Common myeloid progenitor, CD34-positive (primary cell): ENCODE measurements around the gene TRIM29.

Source experiments
- CTCF ChIA-PET: fragments of 350-600 bp; sonication (Branson Sonifier 250); formaldehyde crosslinking; loops from one replicate; lab custom pipeline; 2021; ENCODE audit warnings: antibody characterized with exemption; lab: Charles Lee
- POLR2A ChIA-PET: fragments of 350-600 bp; sonication (Branson Sonifier 250); formaldehyde crosslinking; loops from one replicate; lab custom pipeline; 2021; ENCODE audit warnings: antibody characterized with exemption; lab: Charles Lee
- DNase-seq, 3 donors: peaks; one replicate each; pipeline versions ENCODE4 v3.0.0 to v3.0.0-alpha.2; 2013
- H3K27ac ChIP-seq, 2 experiments: 1 replicate in 1 of 2; 2 replicates in 1 of 2; pipeline ENCODE4 v1.7.0; 2013; ENCODE audit warnings: inconsistent platforms in 2 of 2, low read length in 2 of 2, mild to moderate bottlenecking in 2 of 2, low read depth in 1 of 2, moderate library complexity in 1 of 2; ENCODE audit not compliant: severe bottlenecking in 2 of 2, insufficient read depth in 1 of 2, poor library complexity in 1 of 2
- H3K27me3 ChIP-seq, 5 experiments: replicated peaks in 2 of 5; 1 replicate in 3 of 5; 2 replicates in 2 of 5; pipeline versions ENCODE4 v1.6.1 to v1.7.0; 2013; ENCODE audit warnings: low read length in 4 of 5, mild to moderate bottlenecking in 2 of 5, moderate library complexity in 2 of 5, inconsistent platforms in 1 of 5; ENCODE audit not compliant: insufficient read depth in 5 of 5, control insufficient read depth in 4 of 5
- H3K36me3 ChIP-seq, 4 experiments: 1 replicate in 2 of 4; 2 replicates in 2 of 4; pipeline versions ENCODE4 v1.6.1 to v1.7.0; 2013; ENCODE audit warnings: low read length in 3 of 4, control low read depth in 1 of 4, mild to moderate bottlenecking in 1 of 4; ENCODE audit not compliant: control insufficient read depth in 4 of 4, insufficient read depth in 4 of 4
- H3K4me1 ChIP-seq, 4 experiments: 1 replicate in 3 of 4; 2 replicates in 1 of 4; pipeline versions ENCODE4 v1.6.1 to v1.7.1; 2013; ENCODE audit warnings: low read length in 3 of 4, mild to moderate bottlenecking in 3 of 4, control low read depth in 1 of 4, inconsistent platforms in 1 of 4, moderate library complexity in 1 of 4; ENCODE audit not compliant: control insufficient read depth in 4 of 4, insufficient read depth in 4 of 4; ENCODE audit errors: control extremely low read depth in 1 of 4
- H3K4me3 ChIP-seq, 7 experiments: 1 replicate in 4 of 7; 2 replicates in 3 of 7; pipeline versions ENCODE4 v1.5.1 to v1.7.0; 2013; ENCODE audit warnings: mild to moderate bottlenecking in 7 of 7, low read length in 6 of 7, moderate library complexity in 6 of 7, inconsistent platforms in 2 of 7, low read depth in 2 of 7, control low read depth in 1 of 7; ENCODE audit not compliant: insufficient read depth in 4 of 7, control insufficient read depth in 1 of 7; ENCODE audit errors: extremely low read depth in 1 of 7
- H3K9me3 ChIP-seq, 5 experiments: 1 replicate in 4 of 5; 2 replicates in 1 of 5; pipeline versions ENCODE4 v1.6.1 to v1.7.1; 2013; ENCODE audit warnings: low read length in 4 of 5, mild to moderate bottlenecking in 2 of 5, inconsistent platforms in 1 of 5, low read depth in 1 of 5, moderate library complexity in 1 of 5; ENCODE audit not compliant: control insufficient read depth in 4 of 5, insufficient read depth in 2 of 5; ENCODE audit errors: control extremely low read depth in 1 of 5
- WGBS: methylation state at CpG from one replicate; pipeline ENCODE4 v1.1.5; 2013; ENCODE audit not compliant: insufficient coverage; 5-methylcytosine and 5-hydroxymethylcytosine counted together

The TRIM29 gene

DNA sequence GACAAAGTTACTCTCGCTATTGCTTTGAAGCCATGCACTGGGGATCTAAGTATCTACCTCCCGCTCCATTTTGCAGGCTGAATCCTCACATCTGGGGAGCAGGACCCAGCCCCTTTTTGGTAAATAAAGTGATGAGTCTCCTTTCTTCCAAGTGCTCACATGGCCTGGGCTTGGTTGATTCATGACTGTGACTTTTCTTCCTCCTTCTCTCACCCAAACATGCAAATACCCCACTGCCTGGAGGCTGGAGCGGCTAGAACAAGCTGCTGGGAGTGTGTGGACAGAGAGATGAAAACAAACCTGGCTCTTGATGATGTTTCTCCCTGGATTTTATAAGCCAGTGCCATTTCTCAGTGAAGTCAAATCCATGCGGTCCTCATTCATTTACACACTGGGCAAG, 72.7 kb downstream of the TRIM29 start:
- WGBS: 91% methylated on average over 4 of the region's 4 CpGs
- H3K27me3 ChIP-seq: peaks cover 0 to 9% (median 7%) of the 10 kb centered on the region in 5 experiments
- no peak for DNase-seq
- H3K27ac ChIP-seq: no peak overlapping the region
- ChIA-PET POLR2A (no interaction called here), CTCF (no interaction called here)
- no peaks in the 10 kb centered on the region for H3K36me3 ChIP-seq
- no peak overlapping the region for H3K4me3 ChIP-seq
- peaks cover 0 to 13% (median 5%) of the 10 kb centered on the region in 4 experiments for H3K4me1 ChIP-seq
- H3K9me3 ChIP-seq: no peaks in the 10 kb centered on the region

DNA sequence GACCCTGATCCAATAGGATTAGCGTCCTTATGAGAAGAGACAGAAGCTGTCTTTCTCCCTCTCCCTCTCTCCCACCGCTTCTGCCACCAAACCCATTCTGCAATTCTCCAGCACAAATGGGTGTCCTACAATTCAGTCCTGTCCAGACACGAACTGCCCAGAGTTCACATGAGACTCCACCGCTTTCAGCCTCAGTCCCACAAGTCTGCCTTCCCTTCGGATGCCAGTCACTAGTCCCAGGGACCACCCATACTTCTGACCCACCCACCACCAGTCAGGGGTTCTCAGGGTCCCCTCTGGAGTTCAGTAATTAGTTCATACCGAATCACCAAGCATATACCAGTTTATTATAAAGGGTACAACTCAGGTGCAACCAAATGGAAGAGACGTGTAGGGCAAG, 73.6 kb downstream of the TRIM29 start:
- 96% methylated on average over 6 of the region's 7 CpGs for WGBS
- Histone ChIP-seq H3K9me3 (no peaks in the 10 kb centered on the region), H3K36me3 (no peaks in the 10 kb centered on the region), H3K27ac (no peak overlapping the region), H3K4me1 (peaks cover 0 to 13% (median 5%) of the 10 kb centered on the region in 4 experiments), H3K27me3 (peaks cover 0 to 12% (median 7%) of the 10 kb centered on the region in 5 experiments), H3K4me3 (no peak overlapping the region)
- ChIA-PET CTCF (no interaction called here), POLR2A (no interaction called here)
- no peak for DNase-seq

DNA sequence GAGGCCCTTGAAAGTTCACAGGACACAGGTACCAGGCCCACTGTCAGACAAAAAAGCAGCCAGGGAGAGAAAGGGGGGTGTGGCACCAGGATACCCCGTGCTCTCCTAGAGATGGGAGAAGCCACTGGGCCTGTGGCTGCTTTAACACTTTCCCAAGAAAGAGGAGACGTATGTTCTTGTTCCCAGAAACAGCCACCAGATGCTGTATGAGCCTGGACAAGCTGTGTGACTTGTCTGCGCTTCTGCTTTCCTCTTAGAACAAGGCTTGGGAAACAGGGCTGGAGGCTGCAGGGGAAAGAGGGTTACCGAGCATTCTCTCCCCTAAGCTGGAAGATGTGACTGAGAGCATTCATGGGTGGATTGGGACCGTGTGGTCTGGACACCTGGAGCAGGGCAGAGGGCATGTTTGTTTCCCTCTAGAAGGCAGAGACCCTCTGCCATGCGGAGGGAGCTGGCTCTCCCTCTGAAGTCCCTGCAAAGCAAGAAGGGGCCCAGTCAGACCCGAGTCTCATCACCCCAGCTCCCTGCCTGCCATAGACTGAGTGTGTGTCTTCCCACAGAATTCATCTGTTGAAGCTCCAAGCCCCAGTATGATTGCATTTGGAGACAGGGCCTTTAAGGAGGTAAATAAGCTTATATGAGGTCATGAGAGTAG, 74.1 kb downstream of the TRIM29 start:
- Histone ChIP-seq H3K27ac (no peak overlapping the region), H3K4me1 (peaks cover 0 to 13% (median 5%) of the 10 kb centered on the region in 4 experiments), H3K27me3 (peaks cover 0 to 10% (median 7%) of the 10 kb centered on the region in 5 experiments), H3K4me3 (no peak overlapping the region), H3K9me3 (no peaks in the 10 kb centered on the region), H3K36me3 (no peaks in the 10 kb centered on the region)
- 90% methylated on average over 7 of the region's 7 CpGs for WGBS
- ChIA-PET POLR2A (no interaction called here), CTCF (no interaction called here)
- no peak for DNase-seq

DNA sequence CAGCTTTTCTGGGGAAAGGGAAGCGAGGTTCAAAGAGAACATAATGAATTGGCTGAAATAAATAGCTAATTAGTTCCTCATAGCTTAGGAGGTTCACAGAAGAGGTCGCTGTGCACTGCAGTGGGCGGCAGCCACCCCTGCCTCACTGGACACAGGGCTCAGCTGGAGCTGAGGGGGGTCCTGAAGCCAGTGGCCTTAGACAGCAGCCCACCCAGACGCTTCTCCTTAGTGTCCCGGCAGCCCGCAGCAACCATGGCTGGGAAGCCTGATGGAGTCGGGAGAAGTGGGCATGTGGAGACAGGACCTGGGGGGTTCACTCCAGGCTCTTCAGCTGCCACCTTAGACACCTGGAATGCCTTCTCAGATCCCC, 75.4 kb downstream of the TRIM29 start:
- no peak for DNase-seq
- POLR2A ChIA-PET: no interaction called here
- CTCF ChIA-PET: interaction anchor here (1.4 kb wide), 1 partner anchor 50 kb away, joined by 4 read pairs; no protein-coding TSS in a partner anchor

DNA sequence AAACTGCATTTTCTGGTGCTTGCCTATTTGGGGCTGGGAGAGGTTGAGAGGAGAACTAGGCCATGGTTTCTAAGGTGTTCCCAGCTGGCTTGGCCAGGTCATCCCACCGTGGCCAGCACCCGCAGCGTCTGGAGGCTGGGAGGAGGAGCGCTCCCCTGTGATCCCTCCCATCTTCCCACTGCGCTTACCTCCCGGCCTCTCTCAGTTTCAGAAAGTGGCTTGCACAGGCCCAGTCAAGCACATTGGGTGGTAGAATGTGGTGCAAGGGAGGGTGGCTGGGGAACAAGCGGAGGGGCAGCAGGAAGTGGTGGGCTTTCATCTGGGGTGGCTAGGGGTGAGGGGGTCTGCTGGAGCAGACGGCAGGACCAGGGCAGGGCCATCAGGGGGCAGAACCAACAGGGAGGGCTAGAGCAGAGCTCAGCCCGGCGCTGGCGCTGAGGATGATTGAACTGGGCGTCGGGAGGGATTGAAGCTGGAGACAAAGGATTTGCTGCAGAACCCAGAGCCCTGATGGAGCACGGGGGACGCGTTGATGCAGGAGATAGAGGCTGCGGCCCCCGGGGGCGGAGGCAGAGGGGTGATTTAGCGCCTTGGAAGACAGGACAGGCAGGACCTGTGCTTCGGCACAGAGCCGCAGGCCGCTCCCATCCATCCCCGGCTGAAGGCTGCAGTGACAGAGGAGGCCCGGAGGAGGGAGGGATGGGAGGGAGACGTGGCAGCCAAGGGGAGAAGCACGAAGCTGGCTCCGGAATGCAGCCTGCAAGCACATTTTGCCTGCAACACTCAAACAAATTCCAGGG, 76.0 kb downstream of the TRIM29 start:
- Histone ChIP-seq H3K36me3 (no peaks in the 10 kb centered on the region), H3K9me3 (no peaks in the 10 kb centered on the region), H3K4me3 (no peak overlapping the region), H3K27me3 (peaks cover 0 to 18% (median 9%) of the 10 kb centered on the region in 5 experiments), H3K4me1 (no peaks in the 10 kb centered on the region), H3K27ac (no peak overlapping the region)
- POLR2A ChIA-PET: no interaction called here
- DNase-seq: no peak
- 75% methylated on average over 19 of the region's 28 CpGs for WGBS
- CTCF ChIA-PET: interaction anchor here (1.4 kb wide), 1 partner anchor 49 kb away, joined by 4 read pairs; no protein-coding TSS in a partner anchor

More for the DNA sequence above, 75.4 kb downstream of the TRIM29 start:
- Histone ChIP-seq H3K27me3 (peaks cover 0 to 17% (median 11%) of the 10 kb centered on the region in 5 experiments), H3K4me3 (no peak overlapping the region), H3K36me3 (no peaks in the 10 kb centered on the region), H3K9me3 (no peaks in the 10 kb centered on the region), H3K4me1 (peaks cover 0 to under 1% (median under 1%) of the 10 kb centered on the region in 4 experiments), H3K27ac (no peak overlapping the region)
- WGBS: 90% methylated on average over 6 of the region's 7 CpGs
